SK-N-SH (cell line): ENCODE results near the gene C1QTNF2. TPM values are rescaled to one million over a fixed set of nuclear protein-coding genes. Genes with fewer than 3 reads are reported as not detected.

Source experiments
- CTCF ChIA-PET: fragments of 300-600, 350-600 bp; formaldehyde crosslinking; extraction: SDS; loops from one replicate; lab custom pipeline; 2021; lab: Yijun Ruan, JAX
- POLR2A ChIA-PET: fragments of 350-600 bp; sonication (Branson Sonifier 250); formaldehyde crosslinking; extraction: SDS; loops from one replicate; lab custom pipeline; 2020; ENCODE audit warnings: antibody characterized with exemption, inconsistent platforms; lab: Yijun Ruan, JAX
- DNase-seq: peaks from one replicate; pipeline ENCODE4 v3.0.0; 2012
- H2AFZ ChIP-seq: fragments of 200-600 bp; sonication (generic); 2 replicates; pipeline ENCODE4 v1.8.1; 2016; ENCODE audit warnings: antibody characterized with exemption, mild to moderate bottlenecking, low read depth
- H3F3A ChIP-seq: fragments of 200-600 bp; sonication (generic); replicated peaks from 2 replicates; pipeline ENCODE3; 2016; ENCODE audit warnings: antibody characterized with exemption, mild to moderate bottlenecking; ENCODE audit not compliant: insufficient read depth
- H3K27ac ChIP-seq, 2 experiments: fragments of 200-500 bp in 1 of 2; fragments of 200-600 bp in 1 of 2; sonication (Bioruptor generic) in 1 of 2; sonication (generic), shearing (Covaris generic) in 1 of 2; 2 replicates each; pipeline versions ENCODE4 v1.5.1 to v1.6.1; 2014 to 2016; ENCODE audit warnings: low read depth in 2 of 2, inconsistent platforms in 1 of 2, low read length in 1 of 2, mild to moderate bottlenecking in 1 of 2, mixed read lengths in 1 of 2
- H3K27me3 ChIP-seq: fragments of 200-600 bp; sonication (generic), shearing (Covaris generic); 2 replicates; pipeline ENCODE4 v1.6.1; 2016; ENCODE audit warnings: mixed run types; ENCODE audit not compliant: insufficient read depth
- H3K36me3 ChIP-seq, 2 experiments: fragments of 200-500 bp in 1 of 2; fragments of 200-600 bp in 1 of 2; sonication (Bioruptor generic) in 1 of 2; sonication (generic) in 1 of 2; replicated peaks in 1 of 2; 2 replicates each; pipeline versions ENCODE3 to v1.5.1; 2014 to 2016; ENCODE audit warnings: low read length in 1 of 2, mild to moderate bottlenecking in 1 of 2; ENCODE audit not compliant: insufficient read depth in 2 of 2, control insufficient read depth in 1 of 2
- H3K4me1 ChIP-seq, 2 experiments: fragments of 200-500 bp in 1 of 2; fragments of 200-600 bp in 1 of 2; sonication (Bioruptor generic) in 1 of 2; sonication (generic), shearing (Covaris generic) in 1 of 2; 2 replicates each; pipeline versions ENCODE4 v1.5.1 to v1.6.1; 2014 to 2016; ENCODE audit warnings: low read depth in 1 of 2, low read length in 1 of 2, mixed run types in 1 of 2; ENCODE audit not compliant: insufficient read depth in 2 of 2, control insufficient read depth in 1 of 2
- H3K4me2 ChIP-seq: fragments of 200-600 bp; sonication (generic), shearing (Covaris generic); 2 replicates; pipeline ENCODE4 v1.6.1; 2017; ENCODE audit warnings: mixed run types
- H3K4me3 ChIP-seq, 2 experiments: fragments of 200-500 bp in 1 of 2; fragments of 200-600 bp in 1 of 2; sonication (Bioruptor generic) in 1 of 2; sonication (generic), shearing (Covaris generic) in 1 of 2; 2 replicates each; pipeline versions ENCODE4 v1.5.1 to v1.8.1; 2014 to 2016; ENCODE audit warnings: low read depth in 2 of 2, inconsistent platforms in 1 of 2, low read length in 1 of 2, mild to moderate bottlenecking in 1 of 2, mixed read lengths in 1 of 2, moderate library complexity in 1 of 2
- H3K79me2 ChIP-seq: fragments of 200-600 bp; sonication (generic); 2 replicates; pipeline ENCODE4 v1.8.1; 2017; ENCODE audit warnings: mild to moderate bottlenecking; ENCODE audit not compliant: insufficient read depth
- H3K9ac ChIP-seq: fragments of 200-600 bp; sonication (generic); 2 replicates; pipeline ENCODE4 v1.6.1; 2017; ENCODE audit warnings: mixed run types
- H3K9me2 ChIP-seq: fragments of 200-600 bp; sonication (generic); 2 replicates; pipeline ENCODE4 v1.6.1; 2017; ENCODE audit warnings: mixed run types
- H3K9me3 ChIP-seq: fragments of 200-600 bp; sonication (generic); 2 replicates; pipeline ENCODE4 v1.6.1; 2017; ENCODE audit warnings: mixed run types, mild to moderate bottlenecking, moderate library complexity
- H4K20me1 ChIP-seq: fragments of 200-600 bp; sonication (generic); 2 replicates; pipeline ENCODE4 v1.6.1; 2017; ENCODE audit warnings: mild to moderate bottlenecking, mixed run types; ENCODE audit not compliant: insufficient read depth
- ELF1 ChIP-seq: IDR thresholded peaks from 2 replicates; pipeline ENCODE4 v1.4.0; 2012
- EP300 ChIP-seq, 2 experiments: IDR thresholded peaks; 2 replicates each; pipeline versions ENCODE4 v1.4.0 to v1.6.1; 2012; ENCODE audit warnings: borderline replicate concordance in 1 of 2, low read depth in 1 of 2, low read length in 1 of 2
- EZH2phosphoT487 ChIP-seq: fragments of 200-600 bp; sonication (generic); IDR thresholded peaks from 2 replicates; pipeline ENCODE4 v1.6.1; 2017; ENCODE audit warnings: low read depth, mixed run types, mild to moderate bottlenecking, antibody characterized with exemption, moderate library complexity, borderline replicate concordance
- FOXJ3 ChIP-seq: sonication (generic); formaldehyde crosslinking; IDR thresholded peaks from 2 replicates; pipeline ENCODE4 v1.5.1; 2020; ENCODE audit warnings: mild to moderate bottlenecking, missing genetic modification reagents
- FOXM1 ChIP-seq: IDR thresholded peaks from 2 replicates; pipeline ENCODE4 v1.4.0; 2012; ENCODE audit warnings: low read depth, mild to moderate bottlenecking
- GABPA ChIP-seq: IDR thresholded peaks from 2 replicates; pipeline ENCODE4 v1.4.0; 2012; ENCODE audit warnings: low read depth, mild to moderate bottlenecking
- IRF3 ChIP-seq: fragments of 150-350 bp; IDR thresholded peaks from 2 replicates; pipeline ENCODE4 v1.6.1; 2016; ENCODE audit warnings: mild to moderate bottlenecking, low read depth, low read length
- NFIC ChIP-seq: IDR thresholded peaks from 2 replicates; pipeline ENCODE4 v1.4.0; 2012; ENCODE audit warnings: borderline replicate concordance
- NRF1 ChIP-seq: IDR thresholded peaks from 2 replicates; pipeline ENCODE4 v1.6.1; 2012; ENCODE audit warnings: low read depth, mild to moderate bottlenecking, low read length
- RAD21 ChIP-seq: IDR thresholded peaks from 2 replicates; pipeline ENCODE4 v1.6.1; 2012; ENCODE audit warnings: mild to moderate bottlenecking, low read length
- REST ChIP-seq: IDR thresholded peaks from 2 replicates; pipeline ENCODE4 v1.6.1; 2012; ENCODE audit warnings: mild to moderate bottlenecking, low read depth, low read length, moderate library complexity
- RFX5 ChIP-seq: IDR thresholded peaks from 2 replicates; pipeline ENCODE4 v1.6.1; 2012; ENCODE audit warnings: mild to moderate bottlenecking, improper control_type of control experiment, low read length
- SIN3A ChIP-seq: IDR thresholded peaks from 2 replicates; pipeline ENCODE4 v1.6.1; 2012; ENCODE audit warnings: low read depth, mild to moderate bottlenecking, low read length, moderate library complexity, borderline replicate concordance
- SMC3 ChIP-seq: IDR thresholded peaks from 2 replicates; pipeline ENCODE4 v1.6.1; 2012; ENCODE audit warnings: low read depth, low read length, improper control_type of control experiment
- YY1 ChIP-seq: IDR thresholded peaks from 2 replicates; pipeline ENCODE4 v1.4.0; 2012; ENCODE audit warnings: low read depth, mild to moderate bottlenecking
- WGBS: methylation state at CpG from one replicate; pipeline ENCODE4 v1.1.6; 2017; ENCODE audit warnings: low lambda C conversion rate; 5-methylcytosine and 5-hydroxymethylcytosine counted together
- polyA plus RNA-seq, 3 experiments: library from polyadenylated mRNA; depleted of rRNA; stranded (reverse); fragments of >200 nt; gene quantifications; 2 replicates each; pipeline ENCODE4 v1.2.3, GENCODE V29; 2012
- TF ChIP-seq, protein P1 (sequence below): fragments of 150-350 bp; IDR thresholded peaks from 2 replicates; pipeline ENCODE4 v1.6.1; 2017; ENCODE audit warnings: antibody characterized with exemption, low read length, low read depth, borderline replicate concordance
- TF ChIP-seq, protein P2 (sequence below): IDR thresholded peaks from 2 replicates; pipeline ENCODE4 v1.4.0; 2012; ENCODE audit warnings: low read depth
- TF ChIP-seq, protein P3 (sequence below): fragments of 200-600 bp; sonication (generic); IDR thresholded peaks from 2 replicates; pipeline ENCODE4 v1.6.1; 2017; ENCODE audit warnings: antibody characterized with exemption, mild to moderate bottlenecking, moderate library complexity

C1QTNF2 gene
- polyA plus RNA-seq, 1 of the 3 experiments (the other 2 are of a cell fraction): 0.67 TPM

- ChIA-PET POLR2A (no interaction called here), CTCF (interaction anchor here (10.1 kb wide), 1 partner anchor 9 kb away, joined by 67 read pairs; no protein-coding TSS in a partner anchor)
- H3K9me2 ChIP-seq: no peaks in the 10 kb centered on the region
- DNase-seq: no peak
- no peaks in the 10 kb centered on the region for H3K79me2 ChIP-seq
- H3K9me3 ChIP-seq: peaks cover 5% of the 10 kb centered on the region; the same call in 1 of the 2 replicates
- H3K4me3 ChIP-seq: no peak overlapping the region
- no peaks in the 10 kb centered on the region for H4K20me1 ChIP-seq
- H2AFZ ChIP-seq: no peak overlapping the region
- H3K27me3 ChIP-seq: no peaks in the 10 kb centered on the region
- no peak overlapping the region for H3K27ac ChIP-seq
- TF ChIP-seq, protein P1, sequence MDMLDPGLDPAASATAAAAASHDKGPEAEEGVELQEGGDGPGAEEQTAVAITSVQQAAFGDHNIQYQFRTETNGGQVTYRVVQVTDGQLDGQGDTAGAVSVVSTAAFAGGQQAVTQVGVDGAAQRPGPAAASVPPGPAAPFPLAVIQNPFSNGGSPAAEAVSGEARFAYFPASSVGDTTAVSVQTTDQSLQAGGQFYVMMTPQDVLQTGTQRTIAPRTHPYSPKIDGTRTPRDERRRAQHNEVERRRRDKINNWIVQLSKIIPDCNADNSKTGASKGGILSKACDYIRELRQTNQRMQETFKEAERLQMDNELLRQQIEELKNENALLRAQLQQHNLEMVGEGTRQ: no peak
- TF ChIP-seq EP300 (IDR thresholded peaks at IDR 0.05; ENCODE audit: borderline replicate concordance in 1 of 2, low read depth in 1 of 2, low read length in 1 of 2) (no peak), NFIC (no peak), RFX5 (no peak), RAD21 (no peak), SMC3 (no peak)
- TF ChIP-seq, protein P2, sequence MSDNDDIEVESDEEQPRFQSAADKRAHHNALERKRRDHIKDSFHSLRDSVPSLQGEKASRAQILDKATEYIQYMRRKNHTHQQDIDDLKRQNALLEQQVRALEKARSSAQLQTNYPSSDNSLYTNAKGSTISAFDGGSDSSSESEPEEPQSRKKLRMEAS: no peak
- H3K4me1 ChIP-seq: no peaks in the 10 kb centered on the region
- WGBS: 70% methylated on average over 3 of the region's 3 CpGs
- H3F3A ChIP-seq: peaks cover 3% of the 10 kb centered on the region
- H3K4me2 ChIP-seq: no peak overlapping the region
- H3K9ac ChIP-seq: no peak overlapping the region
- H3K36me3 ChIP-seq: peaks cover 0 to 4% of the 10 kb centered on the region in 2 experiments
Measured at GRCh38 chr5:160382346-160382745, 11.9 kb upstream of the C1QTNF2 start.

GRCh38 chr5:160380041-160380440 is 9.6 kb upstream of the C1QTNF2 start:
- Histone ChIP-seq H4K20me1 (no peaks in the 10 kb centered on the region), H3K79me2 (no peaks in the 10 kb centered on the region), H3K9ac (no peak overlapping the region), H3K4me1 (no peaks in the 10 kb centered on the region), H3K4me2 (no peak overlapping the region), H2AFZ (no peak overlapping the region), H3F3A (peaks cover 3% of the 10 kb centered on the region), H3K4me3 (no peak overlapping the region), H3K27me3 (no peaks in the 10 kb centered on the region), H3K36me3 (no peaks in the 10 kb centered on the region), H3K9me3 (no peaks in the 10 kb centered on the region), H3K27ac (no peak overlapping the region), H3K9me2 (no peaks in the 10 kb centered on the region)
- ChIA-PET CTCF (interaction anchor here (2.0 to 10.1 kb wide), 2 partner anchors 12 to 358 kb away, joined by 7 to 67 read pairs; no protein-coding TSS in a partner anchor), POLR2A (no interaction called here)
- no peak for DNase-seq
- 56% methylated on average over 2 of the region's 2 CpGs for WGBS
- TF ChIP-seq, protein P3, sequence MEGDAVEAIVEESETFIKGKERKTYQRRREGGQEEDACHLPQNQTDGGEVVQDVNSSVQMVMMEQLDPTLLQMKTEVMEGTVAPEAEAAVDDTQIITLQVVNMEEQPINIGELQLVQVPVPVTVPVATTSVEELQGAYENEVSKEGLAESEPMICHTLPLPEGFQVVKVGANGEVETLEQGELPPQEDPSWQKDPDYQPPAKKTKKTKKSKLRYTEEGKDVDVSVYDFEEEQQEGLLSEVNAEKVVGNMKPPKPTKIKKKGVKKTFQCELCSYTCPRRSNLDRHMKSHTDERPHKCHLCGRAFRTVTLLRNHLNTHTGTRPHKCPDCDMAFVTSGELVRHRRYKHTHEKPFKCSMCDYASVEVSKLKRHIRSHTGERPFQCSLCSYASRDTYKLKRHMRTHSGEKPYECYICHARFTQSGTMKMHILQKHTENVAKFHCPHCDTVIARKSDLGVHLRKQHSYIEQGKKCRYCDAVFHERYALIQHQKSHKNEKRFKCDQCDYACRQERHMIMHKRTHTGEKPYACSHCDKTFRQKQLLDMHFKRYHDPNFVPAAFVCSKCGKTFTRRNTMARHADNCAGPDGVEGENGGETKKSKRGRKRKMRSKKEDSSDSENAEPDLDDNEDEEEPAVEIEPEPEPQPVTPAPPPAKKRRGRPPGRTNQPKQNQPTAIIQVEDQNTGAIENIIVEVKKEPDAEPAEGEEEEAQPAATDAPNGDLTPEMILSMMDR: no peak
- TF ChIP-seq ELF1: no peak
- TF ChIP-seq IRF3: no peak
- TF ChIP-seq SIN3A: no peak
- TF ChIP-seq GABPA: no peak
- TF ChIP-seq REST: no peak
- no peak for TF ChIP-seq SMC3
- TF ChIP-seq, protein P1: no peak
- TF ChIP-seq FOXM1: no peak
- TF ChIP-seq RAD21: no peak
- no peak for TF ChIP-seq YY1
- no peak for TF ChIP-seq NFIC
- no peak for TF ChIP-seq EZH2phosphoT487
- no peak for TF ChIP-seq NRF1
- no peak for TF ChIP-seq FOXJ3 (CRISPR knock-in tag)
- no peak for TF ChIP-seq EP300 (IDR thresholded peaks at IDR 0.05; ENCODE audit: borderline replicate concordance in 1 of 2, low read depth in 1 of 2, low read length in 1 of 2)
